Astrocyte of the cerebellum (primary cell): ENCODE measurements around the gene GATM.

Experiments used
- DNase-seq: peaks from one replicate; pipeline ENCODE4 v3.0.0-alpha.2; 2011; ENCODE audit warnings: low read depth
- H3K4me3 ChIP-seq: 2 replicates; pipeline ENCODE4 v1.5.1; 2011; ENCODE audit warnings: mild to moderate bottlenecking, low read depth, low read length, moderate library complexity
- in situ Hi-C: cut with HindIII; loops from 2 replicates; pipeline ENCODE4 v1.10.0; 2017; ENCODE audit warnings: low sequenced_read_pairs
- TF ChIP-seq, protein P1 (sequence below): IDR thresholded peaks from 2 replicates; pipeline ENCODE4 v1.5.1; 2012; ENCODE audit warnings: low read length, low read depth, moderate library complexity, mild to moderate bottlenecking; ENCODE audit errors: missing control alignments

GATM gene

DNA sequence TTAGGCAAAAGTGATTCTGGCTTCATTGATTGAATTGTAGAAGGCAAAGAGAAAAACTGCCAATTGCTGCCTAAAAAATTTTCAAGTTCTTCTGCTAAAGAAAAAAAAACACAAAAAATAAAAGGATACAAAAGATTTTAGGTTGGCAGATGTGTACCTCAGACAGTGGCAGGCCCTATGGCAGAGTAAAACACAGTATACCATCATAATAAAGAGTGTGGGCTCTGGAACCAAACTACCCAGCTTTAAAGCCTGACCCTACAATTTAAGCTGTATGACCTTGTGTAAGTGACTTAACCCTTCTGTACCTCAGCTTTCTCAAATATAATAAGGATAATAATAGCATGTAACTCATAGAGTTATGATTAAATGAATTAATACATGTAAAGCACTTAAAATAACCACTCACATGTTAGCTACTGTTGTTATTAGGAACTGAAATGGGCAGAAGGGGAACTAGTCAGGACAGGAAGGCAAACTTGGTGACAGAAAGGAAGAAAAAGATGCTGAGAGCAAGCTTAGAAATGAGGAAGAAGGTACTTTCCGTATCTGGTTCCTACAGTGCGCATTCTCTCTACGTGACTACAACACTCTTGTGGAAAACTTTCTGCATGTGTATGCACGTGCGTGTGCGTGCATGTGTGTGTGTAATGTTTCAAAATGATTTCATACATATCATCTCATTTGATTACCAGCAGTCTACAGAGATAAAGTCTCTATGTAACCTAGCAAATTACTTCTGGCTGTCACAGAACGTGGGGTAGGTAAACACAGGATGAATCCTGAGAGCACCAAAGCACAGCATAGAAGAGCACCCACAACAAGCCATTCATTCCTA is 13.6 kb upstream of the GATM start:
- DNase-seq = no peak
- TF ChIP-seq, protein P1, sequence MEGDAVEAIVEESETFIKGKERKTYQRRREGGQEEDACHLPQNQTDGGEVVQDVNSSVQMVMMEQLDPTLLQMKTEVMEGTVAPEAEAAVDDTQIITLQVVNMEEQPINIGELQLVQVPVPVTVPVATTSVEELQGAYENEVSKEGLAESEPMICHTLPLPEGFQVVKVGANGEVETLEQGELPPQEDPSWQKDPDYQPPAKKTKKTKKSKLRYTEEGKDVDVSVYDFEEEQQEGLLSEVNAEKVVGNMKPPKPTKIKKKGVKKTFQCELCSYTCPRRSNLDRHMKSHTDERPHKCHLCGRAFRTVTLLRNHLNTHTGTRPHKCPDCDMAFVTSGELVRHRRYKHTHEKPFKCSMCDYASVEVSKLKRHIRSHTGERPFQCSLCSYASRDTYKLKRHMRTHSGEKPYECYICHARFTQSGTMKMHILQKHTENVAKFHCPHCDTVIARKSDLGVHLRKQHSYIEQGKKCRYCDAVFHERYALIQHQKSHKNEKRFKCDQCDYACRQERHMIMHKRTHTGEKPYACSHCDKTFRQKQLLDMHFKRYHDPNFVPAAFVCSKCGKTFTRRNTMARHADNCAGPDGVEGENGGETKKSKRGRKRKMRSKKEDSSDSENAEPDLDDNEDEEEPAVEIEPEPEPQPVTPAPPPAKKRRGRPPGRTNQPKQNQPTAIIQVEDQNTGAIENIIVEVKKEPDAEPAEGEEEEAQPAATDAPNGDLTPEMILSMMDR = no peak
- H3K4me3 ChIP-seq = no peak overlapping the region
- in situ Hi-C loops = no loop called here

DNA sequence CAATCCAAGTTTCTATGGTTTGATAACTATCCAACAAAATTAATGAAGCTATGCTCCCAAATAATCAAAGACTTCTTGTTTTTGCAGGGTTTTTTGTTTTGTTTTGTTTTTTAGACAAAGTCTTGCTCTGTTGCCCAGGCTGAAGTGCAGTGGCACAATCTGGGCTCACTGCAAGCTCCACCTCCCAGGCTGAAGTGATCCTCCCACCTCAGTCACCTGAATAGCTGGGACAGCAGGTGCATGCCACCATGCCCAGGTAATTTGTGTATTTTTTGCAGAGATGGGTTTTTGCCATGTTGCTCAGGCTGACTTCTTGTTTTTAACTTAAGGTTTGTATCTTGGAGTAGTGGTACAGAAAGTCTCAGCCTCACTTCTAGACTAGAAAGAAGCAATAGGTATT is 11.0 kb upstream of the GATM start:
- H3K4me3 ChIP-seq = no peak overlapping the region
- TF ChIP-seq, protein P1 = no peak
- in situ Hi-C loops = no loop called here
- DNase-seq = no peak

DNA sequence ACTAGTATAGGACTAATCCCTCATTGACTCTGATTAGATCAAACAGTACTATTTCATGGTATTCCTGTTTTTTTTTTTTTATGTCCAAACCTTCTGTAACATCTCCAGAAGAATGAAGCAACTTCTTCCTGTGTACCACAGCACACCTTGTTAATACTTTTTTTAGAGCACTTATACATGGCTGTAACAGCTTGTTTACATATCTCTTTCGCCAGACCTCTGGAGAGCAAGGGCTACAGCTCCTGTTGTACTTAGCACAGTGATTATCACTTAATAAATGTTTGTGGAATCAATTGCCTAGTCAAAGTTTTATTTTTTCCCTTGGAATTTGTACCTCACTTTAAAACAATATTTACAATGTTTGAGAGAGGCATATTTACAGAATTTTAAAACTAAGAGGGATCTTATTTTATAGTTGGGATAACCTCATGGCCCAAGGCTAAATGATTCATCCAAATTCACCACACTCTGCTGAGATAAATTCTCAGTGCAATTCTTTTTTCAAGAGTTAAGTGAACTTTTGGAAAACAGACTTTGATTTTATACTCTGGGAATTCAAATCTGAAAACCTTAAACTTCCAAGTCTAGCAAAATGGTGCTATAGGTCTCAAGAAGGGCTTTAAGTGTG is 9.2 kb upstream of the GATM start:
- no peak overlapping the region for H3K4me3 ChIP-seq
- in situ Hi-C loops = no loop called here
- TF ChIP-seq, protein P1 = no peak
- DNase-seq = no peak

DNA sequence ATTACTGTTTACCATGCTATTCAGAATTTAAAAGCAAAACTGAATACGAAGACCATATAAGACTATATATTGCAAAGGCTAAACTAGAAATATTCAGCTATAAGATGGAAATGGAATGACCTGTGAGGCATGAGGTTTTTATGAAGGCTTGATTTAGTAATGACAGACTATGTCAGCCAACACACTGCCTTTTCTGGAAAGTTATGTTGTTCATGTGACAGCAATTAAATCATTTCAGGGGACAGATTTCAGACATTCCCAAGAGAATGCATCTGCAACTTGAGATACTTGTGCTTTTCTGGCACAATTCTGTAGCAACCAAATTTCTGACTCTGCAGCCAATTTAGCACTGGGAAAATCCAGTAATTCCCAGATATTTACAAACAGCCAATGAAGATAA is 8.6 kb upstream of the GATM start:
- in situ Hi-C loops = no loop called here
- no peak for DNase-seq
- TF ChIP-seq, protein P1 = no peak
- no peak overlapping the region for H3K4me3 ChIP-seq

DNA sequence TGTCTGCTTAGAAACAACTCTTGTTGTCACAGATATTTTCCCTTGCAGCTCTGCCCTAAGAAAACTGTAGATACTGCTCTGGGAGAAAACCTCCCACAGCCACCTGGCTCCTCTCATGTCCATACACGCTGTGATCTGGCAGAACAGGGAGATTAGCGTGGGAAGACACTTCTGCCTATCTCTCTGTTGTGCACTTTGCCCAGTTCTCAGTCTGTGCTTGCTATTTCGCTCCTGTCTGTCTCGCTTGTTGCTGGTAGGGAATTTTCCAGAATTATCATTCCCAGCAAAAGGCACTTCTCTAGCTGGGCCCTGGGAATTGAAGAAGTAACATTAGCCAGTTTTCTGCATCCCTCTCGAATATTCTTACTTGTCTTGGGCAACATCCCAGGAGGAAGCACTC is 8.1 kb upstream of the GATM start:
- no peak for DNase-seq
- TF ChIP-seq, protein P1 = no peak
- no peak overlapping the region for H3K4me3 ChIP-seq
- in situ Hi-C loops = no loop called here

DNA sequence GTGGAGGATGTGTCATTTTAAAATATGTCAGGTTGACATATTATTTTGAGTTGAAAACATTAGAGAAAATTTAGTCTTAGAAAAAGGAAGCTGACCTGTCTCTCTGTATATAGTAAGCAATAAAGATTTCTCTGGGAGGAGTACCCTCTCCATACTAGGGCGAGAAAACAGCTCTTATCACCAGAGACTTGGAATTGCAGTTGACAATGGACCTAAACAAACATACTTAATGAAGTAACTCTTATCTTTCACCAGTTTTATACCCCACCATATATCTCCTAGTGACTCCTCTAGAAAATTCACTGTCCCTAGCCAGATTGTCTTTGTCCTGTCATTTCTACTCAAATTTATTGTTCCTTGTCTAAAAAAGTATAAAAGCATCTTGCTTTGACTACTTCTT is 7.2 kb upstream of the GATM start:
- H3K4me3 ChIP-seq = no peak overlapping the region
- in situ Hi-C loops = no loop called here
- no peak for DNase-seq
- TF ChIP-seq, protein P1 = no peak
